Measurements from ENCODE around the gene TRPM4.
"Not testable (repeated sequence)": the region's sequence is repeated elsewhere in the genome, so short reads cannot be mapped to it uniquely, and the experiment has no call there.

Gene TRPM4

GRCh38 chr19:49157445-49158224 is at the start of gene TRPM4:
TRPM4 (plus strand) TSS chr19:49157792; CDS start chr19:49157867, 75 bp downstream.
- DNase-seq = peak; percentile 87

- DNase-seq = no peak
Observed at GRCh38 chr19:49109051-49109450, 48.5 kb upstream of the TRPM4 start.

GRCh38 chr19:49109569-49110233 is 47.9 kb upstream of the TRPM4 start:
- DNase-seq = no peak

- DNase-seq = no peak
Observed at GRCh38 chr19:49110567-49110966, 47.0 kb upstream of the TRPM4 start.

- DNase-seq = no peak
Observed at GRCh38 chr19:49111218-49111998, 46.2 kb upstream of the TRPM4 start.

GRCh38 chr19:49113762-49114629 is 43.6 kb upstream of the TRPM4 start, which contains the start of gene LIN7B:
LIN7B (plus strand) TSS chr19:49114370; CDS start chr19:49114405, 35 bp downstream.
- peak; percentile 81 for DNase-seq

- DNase-seq = peak; percentile 71
Observed at GRCh38 chr19:49114630-49115363, 42.8 kb upstream of the TRPM4 start.

- no peak for DNase-seq
Observed at GRCh38 chr19:49116544-49116943, 41.0 kb upstream of the TRPM4 start.

GRCh38 chr19:49117677-49118564 is 39.7 kb upstream of the TRPM4 start:
- DNase-seq = no peak

GRCh38 chr19:49118565-49119410 is 38.8 kb upstream of the TRPM4 start, which contains the start of gene C19orf73:
C19orf73 (minus strand) TSS chr19:49119143; CDS start chr19:49119022, 121 bp downstream.
- peak; percentile 95 for DNase-seq

GRCh38 chr19:49119411-49120324 is 37.9 kb upstream of the TRPM4 start, which contains the start of gene PPFIA3:
PPFIA3 (plus strand) TSS chr19:49119544; CDS start chr19:49127874, 8,330 bp downstream.
- DNase-seq = no peak

- no peak for DNase-seq
Observed at GRCh38 chr19:49120325-49120683, 37.3 kb upstream of the TRPM4 start.

- DNase-seq = no peak
Observed at GRCh38 chr19:49120868-49121267, 36.7 kb upstream of the TRPM4 start.

- DNase-seq = not testable (repeated sequence)
Observed at GRCh38 chr19:49121841-49122240, 35.8 kb upstream of the TRPM4 start.

GRCh38 chr19:49123285-49123684 is 34.3 kb upstream of the TRPM4 start:
- not testable (repeated sequence) for DNase-seq

GRCh38 chr19:49125025-49125731 is 32.4 kb upstream of the TRPM4 start:
- DNase-seq = no peak

GRCh38 chr19:49126575-49126974 is 31.0 kb upstream of the TRPM4 start:
- no peak for DNase-seq

- not testable (repeated sequence) for DNase-seq
Observed at GRCh38 chr19:49127225-49127624, 30.4 kb upstream of the TRPM4 start.
